HepG2 (cell line): ENCODE measurements around the gene POU2AF3. TPM values are rescaled to one million over a fixed set of nuclear protein-coding genes. Genes with fewer than 3 reads are reported as not detected.
A peak's percentile ranks its signal among the peaks of the same experiment; 100 is the strongest.

Experiments
- ATAC-seq: fragments of 200-7000 bp; cut with Tn5 transposase; 3 replicates; pipeline ENCODE4 v1.9.1; 2020; ENCODE audit warnings: mild to moderate bottlenecking, moderate library complexity
- BruUV-seq: library from RNA; stranded (reverse); fragments of 400-500 nt; replicated peaks from 2 replicates; lab custom pipeline; 2021; lab: Mats Ljungman, UMichigan
- CTCF ChIA-PET: fragments of 300-600 bp; formaldehyde crosslinking; extraction: SDS; loops from one replicate; lab custom pipeline; 2021; ENCODE audit warnings: low total read pairs, inconsistent platforms, low intra/inter-chr PET ratio; lab: Yijun Ruan, JAX
- POLR2A ChIA-PET: fragments of 350-600 bp; sonication (Branson Sonifier 250); formaldehyde crosslinking; loops from one replicate; lab custom pipeline; 2020; ENCODE audit warnings: antibody characterized with exemption, inconsistent platforms; lab: Yijun Ruan, JAX
- DNase-seq: peaks from one replicate; pipeline ENCODE4 v3.0.0-alpha.2; 2015; ENCODE audit warnings: low spot score
- FAIRE-seq: peaks from 3 replicates; lab custom pipeline; 2011; peaks lifted over from hg19 to GRCh38; lab: Jason Lieb, UNC
- H2AFZ ChIP-seq: one replicate; pipeline ENCODE4 v1.6.1; 2011; ENCODE audit warnings: low read length, inconsistent platforms
- H3K27ac ChIP-seq: fragments of 300-600 bp; 3 replicates; pipeline ENCODE4 v1.8.0; 2011; ENCODE audit warnings: mixed run types, mild to moderate bottlenecking, mixed read lengths, low read length, inconsistent platforms; ENCODE audit not compliant: insufficient read depth; ENCODE audit errors: extremely low read length
- H3K27me3 ChIP-seq, 2 experiments: fragments of 200-600 bp in 1 of 2; 2 replicates in 1 of 2; 3 replicates in 1 of 2; pipeline versions ENCODE4 v1.6.0 to v1.8.0; 2011; ENCODE audit warnings: low read length in 2 of 2, mild to moderate bottlenecking in 2 of 2, moderate library complexity in 2 of 2, inconsistent platforms in 1 of 2; ENCODE audit not compliant: insufficient read depth in 2 of 2, control insufficient read depth in 1 of 2
- H3K36me3 ChIP-seq, 2 experiments: fragments of 200-600 bp in 1 of 2; replicated peaks in 1 of 2; 2 replicates in 1 of 2; 3 replicates in 1 of 2; pipeline versions ENCODE4 v1.5.1 to v1.8.0; 2011; ENCODE audit warnings: low read length in 2 of 2, inconsistent platforms in 1 of 2; ENCODE audit not compliant: insufficient read depth in 2 of 2, control insufficient read depth in 1 of 2
- H3K4me1 ChIP-seq: 2 replicates; pipeline ENCODE4 v1.5.1; 2012; ENCODE audit warnings: low read length, inconsistent platforms; ENCODE audit not compliant: insufficient read depth
- H3K4me2 ChIP-seq: 2 replicates; pipeline ENCODE4 v1.6.0; 2011; ENCODE audit warnings: low read depth, low read length, inconsistent platforms
- H3K4me3 ChIP-seq, 3 experiments: fragments of 200-600 bp in 1 of 3; sonication (generic), shearing (Covaris generic) in 1 of 3; replicated peaks in 1 of 3; 2 replicates each; pipeline ENCODE4 v1.5.1; 2011 to 2016; ENCODE audit warnings: low read length in 3 of 3, inconsistent platforms in 2 of 3, low read depth in 2 of 3, mild to moderate bottlenecking in 2 of 3, control low read depth in 1 of 3, mixed read lengths in 1 of 3; ENCODE audit not compliant: insufficient read depth in 1 of 3
- H3K79me2 ChIP-seq: one replicate; pipeline ENCODE4 v1.6.1; 2011; ENCODE audit warnings: low read length, inconsistent platforms; ENCODE audit not compliant: insufficient read depth
- H3K9ac ChIP-seq: 2 replicates; pipeline ENCODE4 v1.6.0; 2011; ENCODE audit warnings: mild to moderate bottlenecking, low read depth, low read length, inconsistent platforms; ENCODE audit not compliant: insufficient read depth
- H3K9me3 ChIP-seq: 2 replicates; pipeline ENCODE4 v1.5.1; 2012; ENCODE audit warnings: mild to moderate bottlenecking, low read length
- H4K20me1 ChIP-seq: 2 replicates; pipeline ENCODE4 v1.6.0; 2011; ENCODE audit warnings: inconsistent platforms, mild to moderate bottlenecking, low read length, moderate library complexity; ENCODE audit not compliant: insufficient read depth
- CHCHD3 ChIP-seq: sonication (generic); formaldehyde crosslinking; IDR thresholded peaks from 2 replicates; pipeline ENCODE4 v1.8.0; 2022; ENCODE audit warnings: mild to moderate bottlenecking, missing genetic modification reagents, moderate library complexity
- FOXA1 ChIP-seq, 2 experiments: fragments of 450-650 bp in 1 of 2; sonication (generic) in 1 of 2; formaldehyde crosslinking in 1 of 2; IDR thresholded peaks; 2 replicates each; pipeline versions ENCODE4 v1.4.0 to v1.6.1; 2016 to 2020; ENCODE audit warnings: missing genetic modification reagents in 1 of 2
- HNF1B ChIP-seq: sonication (generic); formaldehyde crosslinking; IDR thresholded peaks from 2 replicates; pipeline ENCODE4 v1.5.1; 2020; ENCODE audit warnings: mild to moderate bottlenecking, moderate library complexity, missing genetic modification reagents
- MAF1 ChIP-seq: sonication (generic); formaldehyde crosslinking; IDR thresholded peaks from 2 replicates; pipeline ENCODE4 v1.5.0; 2020; ENCODE audit warnings: missing genetic modification reagents, borderline replicate concordance
- MAFF ChIP-seq: IDR thresholded peaks from 2 replicates; pipeline ENCODE4 v1.6.1; 2011; ENCODE audit warnings: low read depth, low read length, improper control_type of control experiment
- NR3C1 ChIP-seq: sonication (generic); formaldehyde crosslinking; IDR thresholded peaks from 2 replicates; pipeline ENCODE4 v1.4.0; 2020; ENCODE audit warnings: missing genetic modification reagents
- NRL ChIP-seq: sonication (generic); formaldehyde crosslinking; IDR thresholded peaks from 2 replicates; pipeline ENCODE4 v1.5.0; 2020; ENCODE audit warnings: missing genetic modification reagents, mild to moderate bottlenecking, moderate library complexity, borderline replicate concordance
- REL ChIP-seq: sonication (generic); formaldehyde crosslinking; conservative IDR thresholded peaks from 2 replicates; pipeline ENCODE4 v1.8.0; 2022; ENCODE audit warnings: mild to moderate bottlenecking, missing genetic modification reagents, moderate library complexity
- SMAD3 ChIP-seq: sonication (generic); formaldehyde crosslinking; IDR thresholded peaks from 2 replicates; pipeline ENCODE4 v1.4.0; 2020; ENCODE audit warnings: missing genetic modification reagents
- SYNCRIP ChIP-seq: fragments of 200-400 bp; formaldehyde crosslinking; IDR thresholded peaks from 2 replicates; pipeline ENCODE4 v1.6.1; 2018; ENCODE audit warnings: mild to moderate bottlenecking, low read depth, low read length; ENCODE audit not compliant: insufficient read depth
- U2AF1 ChIP-seq: fragments of 200-400 bp; formaldehyde crosslinking; optimal IDR thresholded peaks from 2 replicates; pipeline ENCODE3; 2017; ENCODE audit warnings: mild to moderate bottlenecking, low read depth, low read length
- U2AF2 ChIP-seq: fragments of 200-400 bp; formaldehyde crosslinking; IDR thresholded peaks from 2 replicates; pipeline ENCODE4 v1.6.1; 2017; ENCODE audit warnings: low read depth, mild to moderate bottlenecking, low read length
- XRCC5 ChIP-seq: fragments of 200-400 bp; formaldehyde crosslinking; optimal IDR thresholded peaks from 2 replicates; pipeline ENCODE3; 2017; ENCODE audit warnings: mild to moderate bottlenecking, low read length
- ZBTB42 ChIP-seq: sonication (generic); formaldehyde crosslinking; IDR thresholded peaks from 2 replicates; pipeline ENCODE4 v1.5.0; 2020; ENCODE audit warnings: mild to moderate bottlenecking, missing genetic modification reagents
- ZEB1 ChIP-seq: IDR thresholded peaks from 2 replicates; pipeline ENCODE4 v1.6.1; 2012; ENCODE audit warnings: mild to moderate bottlenecking, low read depth, inconsistent platforms; ENCODE audit not compliant: insufficient replicate concordance
- ZNF121 ChIP-seq: sonication (generic); formaldehyde crosslinking; IDR thresholded peaks from 2 replicates; pipeline ENCODE4 v1.5.0; 2020; ENCODE audit warnings: mild to moderate bottlenecking, missing genetic modification reagents
- ZNF292 ChIP-seq: sonication (generic); formaldehyde crosslinking; IDR thresholded peaks from 2 replicates; pipeline ENCODE4 v1.8.1; 2022; ENCODE audit warnings: mild to moderate bottlenecking, low read depth, missing genetic modification reagents, borderline replicate concordance
- ZNF720 ChIP-seq: sonication (generic); formaldehyde crosslinking; IDR thresholded peaks from 2 replicates; pipeline ENCODE4 v1.4.0; 2020; ENCODE audit warnings: missing genetic modification reagents
- ZNF850 ChIP-seq: sonication (generic); formaldehyde crosslinking; conservative IDR thresholded peaks from 2 replicates; pipeline ENCODE4 v1.9.0; 2021; ENCODE audit warnings: mild to moderate bottlenecking, missing genetic modification reagents
- ZSCAN21 ChIP-seq: sonication (generic); formaldehyde crosslinking; IDR thresholded peaks from 2 replicates; pipeline ENCODE4 v1.8.0; 2022; ENCODE audit warnings: mild to moderate bottlenecking, missing genetic modification reagents, moderate library complexity, borderline replicate concordance
- ZSCAN31 ChIP-seq: sonication (generic); formaldehyde crosslinking; IDR thresholded peaks from 2 replicates; pipeline ENCODE4 v1.5.0; 2020; ENCODE audit warnings: low read depth, mild to moderate bottlenecking, missing genetic modification reagents
- WGBS: methylation state at CpG from one replicate; pipeline ENCODE4 v1.1.6; 2017; ENCODE audit warnings: low lambda C conversion rate; 5-methylcytosine and 5-hydroxymethylcytosine counted together
- in situ Hi-C: cut with HindIII; loops from 2 replicates; pipeline ENCODE4 v1.10.0; 2017; ENCODE audit warnings: low pct_unique_long_range_greater_than_20kb; ENCODE audit not compliant: extremely low pct_ligation_motif_present
- intact Hi-C: fragments of 100-400 bp; cut with micrococcal nuclease; formaldehyde crosslinking; loops from one replicate; pipeline ENCODE4 v1.10.0; 2022; ENCODE audit not compliant: unreplicated experiment
- polyA plus RNA-seq, 8 experiments: library from polyadenylated mRNA; depleted of rRNA in 3 of 8; stranded (reverse) in 7 of 8; unstranded in 1 of 8; fragments of >200 nt; fragmentation: Illumina TruSeq in 4 of 8; extraction: Trizol in 4 of 8; gene quantifications; 2 replicates each; pipeline versions ENCODE4 v1.2.1 to v1.2.3, GENCODE V29; 2011 to 2016; ENCODE audit warnings: low read depth in 4 of 8, missing spikeins in 1 of 8, mixed read lengths in 1 of 8; ENCODE audit not compliant: insufficient read depth in 1 of 8
- total RNA-seq, 5 experiments: library from RNA; depleted of rRNA; stranded (reverse); fragments of >200 nt; fragmentation: Illumina TruSeq; extraction: Trizol; gene quantifications; 2 replicates each; pipeline ENCODE4 v1.2.3, GENCODE V29; 2016; ENCODE audit warnings: low read depth in 1 of 5

Gene POU2AF3
- total and polyA plus RNA-seq, 2 of the 13 experiments (the other 11 are each of a cell fraction or from before 2014, with no cell fraction given): 7.8 to 71.2 TPM

- TF ChIP-seq ZSCAN31 (CRISPR knock-in tag) (no peak), NRL (CRISPR knock-in tag) (0 out of 2 replicates have a peak, but pooled peaks have one; percentile 28), U2AF2 (no peak)
Observed at GRCh38 chr11:111353776-111354600, 55.6 kb downstream of the POU2AF3 start (continued).

GRCh38 chr11:111354601-111354891 is 56.2 kb downstream of the POU2AF3 start:
- Histone ChIP-seq H3K9me3 (no peaks in the 10 kb centered on the region), H3K27me3 (no peaks in the 10 kb centered on the region), H4K20me1 (no peaks in the 10 kb centered on the region), H3K9ac (no peak overlapping the region), H3K4me1 (peaks cover 92% of the 10 kb centered on the region), H3K36me3 (no peaks in the 10 kb centered on the region), H3K4me2 (no peak overlapping the region), H3K27ac (no peak overlapping the region), H2AFZ (no peak overlapping the region), H3K79me2 (no peaks in the 10 kb centered on the region), H3K4me3 (no peak overlapping the region)
- no TSS peak for BruUV-seq
- ChIA-PET POLR2A (interaction anchor here (0.8 to 12.2 kb wide), 3 partner anchors 21 to 72 kb away, joined by 3 to 197 read pairs (median 3); no protein-coding TSS in a partner anchor), CTCF (no interaction called here)
- FAIRE-seq: no peak
- no peak for ATAC-seq
- 95% methylated on average over 2 of the region's 2 CpGs for WGBS
- TF ChIP-seq ZSCAN21: no peak
- TF ChIP-seq ZBTB42 (CRISPR knock-in tag): no peak
- TF ChIP-seq ZNF850: no peak
- no peak for TF ChIP-seq SYNCRIP
- TF ChIP-seq ZEB1: no peak
- no peak for TF ChIP-seq ZNF121
- TF ChIP-seq U2AF1: no peak
- TF ChIP-seq SMAD3: no peak
- TF ChIP-seq FOXA1 (IDR thresholded peaks at IDR 0.05): no peak
- no peak for TF ChIP-seq FOXA1 (CRISPR knock-in tag; IDR thresholded peaks at IDR 0.05)
- TF ChIP-seq NR3C1 (CRISPR knock-in tag): no peak
- no peak for TF ChIP-seq REL (CRISPR knock-in tag)
- no peak for TF ChIP-seq MAF1
- TF ChIP-seq XRCC5: no peak
- TF ChIP-seq CHCHD3 (CRISPR knock-in tag): no peak
- TF ChIP-seq ZNF720: no peak
- no peak for TF ChIP-seq HNF1B (CRISPR knock-in tag)
- TF ChIP-seq ZNF292 (CRISPR knock-in tag): no peak
- TF ChIP-seq MAFF: no peak
- DNase-seq: no peak
- in situ Hi-C loops (no loop called here), intact Hi-C loops (no loop called here)
